CD1c-positive myeloid dendritic cell (primary cell): Measurements from ENCODE around the gene TIGD4.

Experiments
- DNase-seq: peaks from one replicate; pipeline ENCODE4 v3.0.0-alpha.2; 2016; ENCODE audit errors: extremely low spot score

TIGD4 gene

DNA sequence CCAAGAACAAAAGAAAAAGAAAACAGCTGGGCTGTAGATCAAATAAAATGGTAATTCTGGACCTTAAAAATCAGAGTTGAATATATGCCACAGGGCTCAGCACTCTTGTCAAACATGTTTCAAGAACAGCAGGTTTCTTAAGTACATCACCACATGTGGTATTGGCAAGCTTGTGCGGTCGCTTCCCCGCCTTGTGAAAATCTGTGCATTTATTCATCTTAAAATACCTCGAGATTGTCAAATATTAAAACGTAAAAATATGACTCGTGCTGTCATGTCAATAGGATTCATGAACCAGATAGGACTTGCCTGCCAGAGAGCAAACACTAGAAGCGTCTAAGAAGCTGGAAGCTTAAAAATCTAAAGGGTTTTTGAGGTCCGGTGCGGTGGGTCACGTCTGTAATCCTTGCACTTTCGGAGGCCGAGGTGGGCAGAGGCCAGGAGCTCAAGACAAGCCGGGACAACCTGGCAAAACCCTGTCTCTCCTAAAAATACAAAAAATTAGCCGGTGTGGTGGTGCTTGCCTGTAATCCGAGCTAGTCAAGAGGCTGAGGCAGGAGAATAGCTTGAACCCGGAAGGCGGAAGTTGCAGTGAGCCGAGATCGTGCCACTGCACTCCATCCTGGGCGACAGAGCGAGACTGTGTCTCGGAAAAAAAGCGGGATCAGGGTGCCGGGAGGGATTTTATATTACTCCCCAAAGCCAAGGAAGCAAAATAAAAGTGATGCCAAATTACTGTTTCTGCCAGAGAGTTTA is 59.6 kb downstream of the TIGD4 start:
- no peak for DNase-seq
